Panc1 (cell line): ENCODE results near the gene MTFP1. TPM values are rescaled to one million over a fixed set of nuclear protein-coding genes. Genes with fewer than 3 reads are reported as not detected.

Experiments used
- ATAC-seq: fragments of 200-7000 bp; cut with Tn5 transposase; 2 replicates; pipeline ENCODE4 v1.9.1; 2020; ENCODE audit warnings: mild to moderate bottlenecking, moderate library complexity
- BruUV-seq: library from RNA; stranded (reverse); fragments of 400-500 nt; replicated peaks from 2 replicates; lab custom pipeline; 2021; lab: Mats Ljungman, UMichigan
- CTCF ChIA-PET: fragments of 300-600 bp; sonication (Branson Sonifier 250); formaldehyde crosslinking; loops from one replicate; lab custom pipeline; 2022; ENCODE audit warnings: antibody characterized with exemption; lab: Charles Lee
- POLR2A ChIA-PET: fragments of 300-600 bp; sonication (Branson Sonifier 250); formaldehyde crosslinking; loops from one replicate; lab custom pipeline; 2022; ENCODE audit warnings: antibody characterized with exemption; lab: Charles Lee
- DNase-seq: peaks from one replicate; pipeline ENCODE4 v3.0.0-alpha.2; 2010; ENCODE audit warnings: low read depth, low spot score
- H3K27ac ChIP-seq: 2 replicates; pipeline ENCODE4 v1.5.1; 2011; ENCODE audit warnings: mild to moderate bottlenecking, low read length, inconsistent platforms
- H3K27me3 ChIP-seq: fragments of 200-500 bp; sonication (Bioruptor generic); 2 replicates; pipeline ENCODE4 v1.6.0; 2014; ENCODE audit warnings: low read length, inconsistent platforms; ENCODE audit not compliant: control insufficient read depth, insufficient read depth
- H3K36me3 ChIP-seq: fragments of 200-500 bp; sonication (Bioruptor generic); 2 replicates; pipeline ENCODE4 v1.5.1; 2014; ENCODE audit warnings: inconsistent platforms, mild to moderate bottlenecking, low read length, moderate library complexity; ENCODE audit not compliant: control insufficient read depth, insufficient read depth
- H3K4me1 ChIP-seq: 2 replicates; pipeline ENCODE4 v1.5.1; 2011; ENCODE audit warnings: inconsistent platforms, mild to moderate bottlenecking, low read length, moderate library complexity; ENCODE audit not compliant: control insufficient read depth, insufficient read depth
- H3K4me3 ChIP-seq, 2 experiments: 2 replicates each; pipeline ENCODE4 v1.5.1; 2011 to 2012; ENCODE audit warnings: low read depth in 2 of 2, low read length in 2 of 2, mild to moderate bottlenecking in 2 of 2, inconsistent platforms in 1 of 2, moderate library complexity in 1 of 2
- H3K9me3 ChIP-seq: fragments of 200-500 bp; sonication (Bioruptor generic); 2 replicates; pipeline ENCODE4 v1.5.1; 2014; ENCODE audit warnings: low read depth, mild to moderate bottlenecking, inconsistent platforms, low read length, moderate library complexity; ENCODE audit not compliant: control insufficient read depth, insufficient read depth
- POLR2AphosphoS5 ChIP-seq: IDR thresholded peaks from 2 replicates; pipeline ENCODE4 v1.6.1; 2012; ENCODE audit warnings: mild to moderate bottlenecking, low read depth, low read length, moderate library complexity
- SIN3A ChIP-seq: IDR thresholded peaks from 2 replicates; pipeline ENCODE4 v1.6.1; 2012; ENCODE audit warnings: low read depth, mild to moderate bottlenecking, low read length, moderate library complexity, borderline replicate concordance; ENCODE audit not compliant: insufficient read depth
- TCF7L2 ChIP-seq: IDR thresholded peaks from 2 replicates; pipeline ENCODE4 v1.6.1; 2011; ENCODE audit warnings: mild to moderate bottlenecking, low read depth, low read length, inconsistent platforms
- in situ Hi-C: cut with HindIII; loops from 2 replicates; pipeline ENCODE4 v1.10.0; 2016; ENCODE audit warnings: low sequenced_read_pairs, low pct_unique_long_range_greater_than_20kb
- intact Hi-C: fragments of 100-400 bp; cut with micrococcal nuclease; formaldehyde crosslinking; loops from one replicate; pipeline ENCODE4 v1.10.0; 2022; ENCODE audit not compliant: unreplicated experiment
- total RNA-seq: library from RNA; stranded (reverse); gene quantifications from one replicate; pipeline ENCODE4 v1.2.1, GENCODE V29; 2021; ENCODE audit not compliant: unreplicated experiment
- TF ChIP-seq, protein P1 (sequence below), 2 experiments: IDR thresholded peaks; 2 replicates each; pipeline ENCODE4 v1.6.1; 2011 to 2012; ENCODE audit warnings: low read depth in 2 of 2, control low read depth in 1 of 2, low read length in 1 of 2, mild to moderate bottlenecking in 1 of 2, moderate library complexity in 1 of 2; ENCODE audit not compliant: insufficient read depth in 1 of 2
- TF ChIP-seq, protein P2 (sequence below): fragments of 450-650 bp; IDR thresholded peaks from 2 replicates; pipeline ENCODE4 v1.5.1; 2017; ENCODE audit warnings: mild to moderate bottlenecking

The MTFP1 gene
- total RNA-seq, 1 experiment from 2014 or later = 21.5 TPM

DNA sequence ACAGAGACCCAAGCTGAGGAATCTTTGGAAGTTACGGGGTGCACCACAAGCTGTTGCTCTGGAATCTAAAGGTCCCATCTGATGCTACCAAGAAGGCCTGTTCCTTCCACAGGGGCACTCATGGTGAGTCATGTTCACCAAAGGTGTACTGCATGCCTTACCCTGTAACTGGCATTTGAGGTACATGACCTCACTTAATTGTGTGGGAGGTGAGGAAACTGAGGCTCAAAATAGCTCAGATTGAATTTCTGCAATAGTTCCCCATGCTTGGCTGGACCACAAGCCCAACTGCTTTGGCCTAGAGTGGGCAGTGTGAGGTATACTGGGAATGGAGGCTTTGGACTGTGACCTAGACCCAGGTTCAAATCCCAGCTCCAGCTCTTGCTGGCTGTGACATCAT lies 8.2 kb downstream of the MTFP1 start:
- H3K4me3 ChIP-seq = no peak overlapping the region
- H3K36me3 ChIP-seq = peaks cover 2% of the 10 kb centered on the region; the same call in 1 of the 2 replicates
- intact Hi-C loops (no loop called here), in situ Hi-C loops (no loop called here)
- TF ChIP-seq TCF7L2 = no peak
- TF ChIP-seq, protein P1, sequence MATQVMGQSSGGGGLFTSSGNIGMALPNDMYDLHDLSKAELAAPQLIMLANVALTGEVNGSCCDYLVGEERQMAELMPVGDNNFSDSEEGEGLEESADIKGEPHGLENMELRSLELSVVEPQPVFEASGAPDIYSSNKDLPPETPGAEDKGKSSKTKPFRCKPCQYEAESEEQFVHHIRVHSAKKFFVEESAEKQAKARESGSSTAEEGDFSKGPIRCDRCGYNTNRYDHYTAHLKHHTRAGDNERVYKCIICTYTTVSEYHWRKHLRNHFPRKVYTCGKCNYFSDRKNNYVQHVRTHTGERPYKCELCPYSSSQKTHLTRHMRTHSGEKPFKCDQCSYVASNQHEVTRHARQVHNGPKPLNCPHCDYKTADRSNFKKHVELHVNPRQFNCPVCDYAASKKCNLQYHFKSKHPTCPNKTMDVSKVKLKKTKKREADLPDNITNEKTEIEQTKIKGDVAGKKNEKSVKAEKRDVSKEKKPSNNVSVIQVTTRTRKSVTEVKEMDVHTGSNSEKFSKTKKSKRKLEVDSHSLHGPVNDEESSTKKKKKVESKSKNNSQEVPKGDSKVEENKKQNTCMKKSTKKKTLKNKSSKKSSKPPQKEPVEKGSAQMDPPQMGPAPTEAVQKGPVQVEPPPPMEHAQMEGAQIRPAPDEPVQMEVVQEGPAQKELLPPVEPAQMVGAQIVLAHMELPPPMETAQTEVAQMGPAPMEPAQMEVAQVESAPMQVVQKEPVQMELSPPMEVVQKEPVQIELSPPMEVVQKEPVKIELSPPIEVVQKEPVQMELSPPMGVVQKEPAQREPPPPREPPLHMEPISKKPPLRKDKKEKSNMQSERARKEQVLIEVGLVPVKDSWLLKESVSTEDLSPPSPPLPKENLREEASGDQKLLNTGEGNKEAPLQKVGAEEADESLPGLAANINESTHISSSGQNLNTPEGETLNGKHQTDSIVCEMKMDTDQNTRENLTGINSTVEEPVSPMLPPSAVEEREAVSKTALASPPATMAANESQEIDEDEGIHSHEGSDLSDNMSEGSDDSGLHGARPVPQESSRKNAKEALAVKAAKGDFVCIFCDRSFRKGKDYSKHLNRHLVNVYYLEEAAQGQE (IDR thresholded peaks at IDR 0.05; ENCODE audit: insufficient read depth in 1 of 2, low read depth in 2 of 2, low read length in 1 of 2) = no peak
- TF ChIP-seq, protein P2, sequence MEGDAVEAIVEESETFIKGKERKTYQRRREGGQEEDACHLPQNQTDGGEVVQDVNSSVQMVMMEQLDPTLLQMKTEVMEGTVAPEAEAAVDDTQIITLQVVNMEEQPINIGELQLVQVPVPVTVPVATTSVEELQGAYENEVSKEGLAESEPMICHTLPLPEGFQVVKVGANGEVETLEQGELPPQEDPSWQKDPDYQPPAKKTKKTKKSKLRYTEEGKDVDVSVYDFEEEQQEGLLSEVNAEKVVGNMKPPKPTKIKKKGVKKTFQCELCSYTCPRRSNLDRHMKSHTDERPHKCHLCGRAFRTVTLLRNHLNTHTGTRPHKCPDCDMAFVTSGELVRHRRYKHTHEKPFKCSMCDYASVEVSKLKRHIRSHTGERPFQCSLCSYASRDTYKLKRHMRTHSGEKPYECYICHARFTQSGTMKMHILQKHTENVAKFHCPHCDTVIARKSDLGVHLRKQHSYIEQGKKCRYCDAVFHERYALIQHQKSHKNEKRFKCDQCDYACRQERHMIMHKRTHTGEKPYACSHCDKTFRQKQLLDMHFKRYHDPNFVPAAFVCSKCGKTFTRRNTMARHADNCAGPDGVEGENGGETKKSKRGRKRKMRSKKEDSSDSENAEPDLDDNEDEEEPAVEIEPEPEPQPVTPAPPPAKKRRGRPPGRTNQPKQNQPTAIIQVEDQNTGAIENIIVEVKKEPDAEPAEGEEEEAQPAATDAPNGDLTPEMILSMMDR = no peak
- TF ChIP-seq SIN3A = no peak
- TF ChIP-seq POLR2AphosphoS5 = no peak
- CTCF ChIA-PET = no interaction called here
- POLR2A ChIA-PET = no interaction called here
- ATAC-seq (no peak), DNase-seq (no peak)
- no TSS peak for BruUV-seq
- no peaks in the 10 kb centered on the region for H3K9me3 ChIP-seq
- H3K27me3 ChIP-seq = no peaks in the 10 kb centered on the region
- H3K27ac ChIP-seq = no peak overlapping the region
- H3K4me1 ChIP-seq = no peaks in the 10 kb centered on the region

DNA sequence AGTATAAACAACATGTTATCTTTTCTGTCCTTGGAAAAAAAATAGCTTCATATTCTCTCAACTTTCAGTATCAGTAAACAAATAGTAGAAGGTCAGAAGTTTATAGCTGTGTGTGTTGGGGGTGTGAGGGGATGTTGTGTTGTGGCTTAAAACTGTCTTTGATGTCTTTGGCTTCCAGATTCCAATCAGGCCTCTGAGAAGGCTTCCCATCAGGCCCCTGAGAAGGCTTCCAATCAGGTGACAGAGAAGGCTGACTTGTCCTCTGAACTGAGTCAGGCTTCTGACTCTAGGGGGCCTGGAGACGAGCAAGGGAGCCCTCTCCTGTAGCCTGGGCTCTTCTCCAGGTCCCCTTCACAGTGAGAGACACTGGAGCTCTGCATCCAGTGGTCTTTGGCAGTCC lies 9.3 kb downstream of the MTFP1 start:
- Histone ChIP-seq H3K4me3 (no peak overlapping the region), H3K4me1 (no peaks in the 10 kb centered on the region), H3K9me3 (no peaks in the 10 kb centered on the region), H3K27me3 (no peaks in the 10 kb centered on the region), H3K27ac (no peak overlapping the region), H3K36me3 (peaks cover 2% of the 10 kb centered on the region; the same call in 1 of the 2 replicates)
- DNase-seq (no peak), ATAC-seq (no peak)
- POLR2A ChIA-PET = no interaction called here
- intact Hi-C loops = no loop called here
- CTCF ChIA-PET = no interaction called here
- TF ChIP-seq POLR2AphosphoS5 (no peak), TCF7L2 (no peak)
- no TSS peak for BruUV-seq
- in situ Hi-C loops = no loop called here

DNA sequence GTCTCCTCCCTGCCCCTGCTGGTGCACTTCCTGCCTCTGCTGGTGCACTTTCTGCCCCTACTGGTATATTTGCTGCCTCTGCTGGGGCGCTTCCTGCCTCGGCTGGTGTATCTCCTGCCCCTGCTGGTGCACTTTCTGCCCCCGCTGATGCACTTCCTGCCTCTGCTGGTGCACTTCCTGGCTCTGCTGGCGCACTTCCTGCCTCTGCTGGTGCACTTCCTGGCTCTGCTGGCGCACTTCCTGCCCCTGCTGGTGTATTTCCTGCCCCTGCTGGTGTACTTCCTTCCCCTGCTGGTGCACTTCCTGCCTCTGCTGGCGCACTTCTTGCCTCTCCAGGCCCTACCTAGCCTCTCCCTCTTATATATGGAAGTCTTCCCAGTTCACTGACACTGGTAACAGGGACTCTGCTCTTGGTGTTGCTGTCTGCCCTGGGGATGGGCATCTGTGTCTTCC lies 10.1 kb downstream of the MTFP1 start:
- intact Hi-C loops (no loop called here), in situ Hi-C loops (no loop called here)
- Histone ChIP-seq H3K36me3 (peaks cover 2% of the 10 kb centered on the region; the same call in 1 of the 2 replicates), H3K4me3 (no peak overlapping the region), H3K27ac (no peak overlapping the region), H3K27me3 (no peaks in the 10 kb centered on the region), H3K9me3 (no peaks in the 10 kb centered on the region), H3K4me1 (no peaks in the 10 kb centered on the region)
- ATAC-seq (no peak), DNase-seq (no peak)
- ChIA-PET CTCF (no interaction called here), POLR2A (interaction anchor here (0.6 kb wide), 1 partner anchor 153 kb away, joined by 7 read pairs; no protein-coding TSS in a partner anchor)
- BruUV-seq = no TSS peak
- TF ChIP-seq, protein P1 (IDR thresholded peaks at IDR 0.05; ENCODE audit: insufficient read depth in 1 of 2, low read depth in 2 of 2, low read length in 1 of 2) = no peak
- TF ChIP-seq TCF7L2 (no peak), POLR2AphosphoS5 (no peak), SIN3A (no peak)
- TF ChIP-seq, protein P2 = no peak
